Choroid plexus epithelial cell (primary cell): Measurements from ENCODE around the gene ASPSCR1.

Experiments used
- DNase-seq: peaks from one replicate; pipeline ENCODE4 v3.0.0-alpha.2; 2010; ENCODE audit warnings: low read depth
- H3K4me3 ChIP-seq: 2 replicates; pipeline ENCODE4 v1.5.1; 2011; ENCODE audit warnings: low read depth, mild to moderate bottlenecking, control low read depth, low read length, moderate library complexity
- CTCF ChIP-seq: conservative IDR thresholded peaks from 2 replicates; pipeline ENCODE4 v1.5.1; 2011; ENCODE audit warnings: low read depth, mild to moderate bottlenecking, control low read depth, inconsistent platforms, low read length, moderate library complexity

ASPSCR1 gene

DNA sequence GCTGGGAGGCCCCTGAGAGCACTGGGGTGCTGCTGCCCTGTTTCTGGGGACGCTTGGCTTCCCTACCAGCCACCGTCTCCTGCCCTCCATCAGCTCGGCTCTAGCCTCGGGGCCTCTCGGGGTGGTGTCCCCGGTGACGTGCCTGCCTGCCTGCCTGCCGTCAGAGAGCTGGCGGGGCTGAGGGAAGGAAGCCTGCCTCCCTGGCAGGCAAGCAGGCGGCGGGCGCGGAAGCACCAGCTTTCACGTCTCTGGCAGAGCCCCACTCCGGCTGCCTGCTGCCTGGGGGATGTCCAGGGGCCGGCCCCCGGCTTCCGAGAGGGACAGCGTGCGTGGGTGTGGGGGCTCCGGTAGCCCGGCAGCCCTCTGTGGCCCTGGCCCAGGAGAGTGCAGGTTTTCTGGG lies 35.9 kb downstream of the ASPSCR1 start:
- DNase-seq: no peak
- H3K4me3 ChIP-seq: no peak overlapping the region
- TF ChIP-seq CTCF: no peak

GRCh38 chr17:82013772-82014321 lies 36.4 kb downstream of the ASPSCR1 start:
- no peak overlapping the region for H3K4me3 ChIP-seq
- no peak for DNase-seq
- TF ChIP-seq CTCF: no peak

GRCh38 chr17:82014432-82014831 lies 37.0 kb downstream of the ASPSCR1 start:
- DNase-seq: no peak
- TF ChIP-seq CTCF: no peak
- no peak overlapping the region for H3K4me3 ChIP-seq

DNA sequence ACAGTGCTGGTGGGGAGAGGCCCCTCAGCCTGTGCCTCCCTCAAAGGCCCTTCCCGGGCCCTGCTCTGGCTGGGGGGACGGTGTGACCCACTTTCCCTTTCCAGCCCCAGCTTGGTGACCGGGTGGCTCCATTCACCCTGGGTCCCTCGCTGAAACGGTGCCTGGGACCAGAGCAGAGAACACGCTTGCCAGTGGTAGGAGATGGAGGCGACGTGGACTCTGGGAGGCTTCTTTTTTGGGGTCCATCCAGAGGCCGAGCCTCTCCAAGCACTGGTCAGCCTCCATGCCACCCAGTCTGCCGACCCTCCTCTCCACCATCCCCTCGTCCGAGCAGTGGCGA lies 37.5 kb downstream of the ASPSCR1 start:
- no peak for TF ChIP-seq CTCF
- DNase-seq: no peak
- H3K4me3 ChIP-seq: no peak overlapping the region

DNA sequence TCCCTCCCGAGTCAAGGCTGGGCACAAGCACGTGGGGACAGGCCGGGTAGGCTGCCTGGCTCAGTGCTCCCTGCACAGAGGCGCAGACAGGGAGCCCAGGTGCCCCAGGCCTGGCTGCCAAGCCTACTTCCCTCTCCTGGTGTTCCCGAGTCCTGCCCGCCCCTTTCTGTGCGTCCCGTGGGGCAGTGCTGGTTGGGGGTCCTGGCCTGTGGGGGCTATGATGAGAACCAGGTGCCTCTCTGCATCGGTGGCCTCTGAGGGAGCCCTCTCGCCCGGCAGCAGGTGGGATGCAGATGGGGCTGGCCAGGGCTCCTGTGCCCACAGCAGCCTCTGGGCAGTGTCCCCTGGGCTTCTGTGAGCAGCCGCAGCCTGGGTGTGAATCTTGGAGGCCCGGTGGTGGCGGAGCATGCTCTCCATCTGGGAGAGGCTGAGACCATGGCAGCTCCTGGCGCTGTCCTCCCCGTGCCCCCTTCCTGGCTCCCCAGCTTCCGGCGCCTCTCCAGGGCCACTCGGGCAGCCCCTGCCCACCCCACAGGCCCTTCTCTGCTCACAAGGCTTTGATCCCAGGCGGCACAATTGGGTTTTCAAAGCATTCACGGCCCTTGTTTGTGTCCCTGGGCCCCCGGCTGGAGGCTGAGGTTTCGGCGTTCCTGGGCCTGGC lies 38.0 kb downstream of the ASPSCR1 start:
- H3K4me3 ChIP-seq: no peak overlapping the region
- DNase-seq: no peak
- TF ChIP-seq CTCF: no peak

DNA sequence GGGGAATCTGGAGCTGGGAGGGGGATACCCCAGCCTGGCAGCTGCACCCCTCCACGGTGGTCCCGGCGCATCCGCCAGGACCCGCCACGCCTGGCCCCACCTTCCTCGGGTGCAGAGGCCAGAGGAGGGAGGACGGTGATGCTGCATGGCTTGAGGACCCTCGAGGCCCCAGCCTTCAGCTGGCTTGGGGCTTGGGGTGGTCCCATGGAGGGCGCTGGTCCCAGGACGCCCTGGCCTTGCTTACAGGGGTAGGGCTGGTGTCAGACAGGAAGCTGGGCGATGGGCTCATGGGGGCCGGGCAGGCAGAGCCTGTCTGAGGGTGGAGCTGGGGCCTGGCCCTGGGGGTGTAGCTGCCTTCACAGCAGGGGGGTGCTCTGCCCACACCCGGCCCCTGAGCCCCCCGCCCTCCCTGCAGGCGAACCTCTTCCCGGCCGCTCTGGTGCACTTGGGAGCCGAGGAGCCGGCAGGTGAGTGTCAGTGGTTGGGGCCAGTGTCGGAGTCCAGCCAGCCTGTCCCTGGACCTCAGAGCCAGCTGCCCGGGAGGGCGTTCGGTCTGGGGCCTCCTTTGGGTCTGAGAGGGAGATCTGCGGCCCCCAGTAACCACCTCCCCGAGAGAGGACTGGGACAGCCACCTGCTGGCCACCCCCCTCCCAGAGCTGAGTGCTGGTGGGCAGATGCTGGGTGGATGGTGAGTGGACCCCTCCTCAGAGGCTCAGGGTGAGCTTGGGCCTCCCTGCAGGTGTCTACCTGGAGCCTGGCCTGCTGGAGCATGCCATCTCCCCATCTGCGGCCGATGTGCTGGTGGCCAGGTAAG lies 38.8 kb downstream of the ASPSCR1 start:
- TF ChIP-seq CTCF: no peak
- H3K4me3 ChIP-seq: no peak overlapping the region
- no peak for DNase-seq

DNA sequence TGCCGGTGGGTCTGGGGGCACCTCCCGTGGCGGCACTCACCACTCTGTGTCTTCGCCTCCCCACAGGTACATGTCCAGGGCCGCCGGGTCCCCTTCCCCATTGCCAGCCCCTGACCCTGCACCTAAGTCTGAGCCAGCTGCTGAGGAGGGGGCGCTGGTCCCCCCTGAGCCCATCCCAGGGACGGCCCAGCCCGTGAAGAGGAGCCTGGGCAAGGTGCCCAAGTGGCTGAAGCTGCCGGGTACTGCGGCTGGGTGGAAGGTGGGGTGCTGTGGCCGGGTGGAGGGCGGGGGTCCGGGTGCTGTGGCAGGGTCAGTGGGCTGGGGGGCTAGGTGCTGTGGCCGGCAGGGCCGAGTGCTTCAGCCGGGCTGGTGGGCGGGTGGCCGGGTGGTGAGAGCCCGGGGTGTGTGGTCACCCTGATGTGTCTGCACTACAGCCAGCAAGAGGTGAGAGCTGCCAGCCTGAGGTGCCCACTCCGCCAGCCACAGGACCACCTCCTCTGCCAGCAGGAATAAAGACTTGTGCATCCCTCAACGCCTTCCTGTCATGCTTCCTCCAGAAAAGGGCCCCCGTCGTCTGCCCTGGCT lies 39.5 kb downstream of the ASPSCR1 start:
- no peak for DNase-seq
- no peak overlapping the region for H3K4me3 ChIP-seq
- TF ChIP-seq CTCF: no peak
